Keratinocyte (primary cell): ENCODE measurements around the gene UMAD1. TPM values are rescaled to one million over a fixed set of nuclear protein-coding genes. Genes with fewer than 3 reads are reported as not detected.
A peak's percentile ranks its signal among the peaks of the same experiment; 100 is the strongest.

Experiments
- DNase-seq: peaks from one replicate; pipeline ENCODE4 v3.0.0-alpha.2; 2011; ENCODE audit warnings: low read depth, missing footprints, low spot score
- FAIRE-seq: peaks from 2 replicates; lab custom pipeline; 2011; peaks lifted over from hg19 to GRCh38; lab: Jason Lieb, UNC
- H2AFZ ChIP-seq: 2 replicates; pipeline ENCODE4 v1.6.0; 2012; ENCODE audit warnings: low read length, control low read depth, inconsistent platforms; ENCODE audit not compliant: control insufficient read depth
- H3K27ac ChIP-seq: 2 replicates; pipeline ENCODE4 v1.5.1; 2011; ENCODE audit warnings: low read length; ENCODE audit not compliant: control insufficient read depth, insufficient read depth
- H3K27me3 ChIP-seq: 3 replicates; pipeline ENCODE4 v1.6.0; 2011; ENCODE audit warnings: low read length; ENCODE audit not compliant: control insufficient read depth, insufficient read depth; ENCODE audit errors: extremely low read depth
- H3K36me3 ChIP-seq, 2 experiments: 2 replicates in 1 of 2; 3 replicates in 1 of 2; pipeline ENCODE4 v1.5.1; 2011; ENCODE audit warnings: low read length in 2 of 2, mild to moderate bottlenecking in 1 of 2; ENCODE audit not compliant: control insufficient read depth in 2 of 2, insufficient read depth in 2 of 2; ENCODE audit errors: extremely low read depth in 1 of 2
- H3K4me1 ChIP-seq: 3 replicates; pipeline ENCODE4 v1.5.1; 2011; ENCODE audit warnings: low read length; ENCODE audit not compliant: control insufficient read depth, insufficient read depth; ENCODE audit errors: extremely low read depth
- H3K4me2 ChIP-seq: 3 replicates; pipeline ENCODE4 v1.6.0; 2011; ENCODE audit warnings: low read depth, low read length; ENCODE audit not compliant: control insufficient read depth, insufficient read depth; ENCODE audit errors: extremely low read depth
- H3K4me3 ChIP-seq, 3 experiments: fragments of 200-600 bp in 1 of 3; sonication (generic) in 1 of 3; 2 replicates in 2 of 3; 3 replicates in 1 of 3; pipeline ENCODE4 v1.5.1; 2011 to 2016; ENCODE audit warnings: low read length in 3 of 3, mild to moderate bottlenecking in 3 of 3, control low read depth in 2 of 3, inconsistent platforms in 1 of 3, low read depth in 1 of 3, mixed read lengths in 1 of 3, mixed run types in 1 of 3, moderate library complexity in 1 of 3; ENCODE audit not compliant: control insufficient read depth in 2 of 3, insufficient read depth in 2 of 3; ENCODE audit errors: extremely low read depth in 1 of 3
- H3K79me2 ChIP-seq: 2 replicates; pipeline ENCODE4 v1.6.0; 2012; ENCODE audit warnings: low read length; ENCODE audit not compliant: control insufficient read depth, insufficient read depth
- H3K9ac ChIP-seq: 3 replicates; pipeline ENCODE4 v1.6.0; 2011; ENCODE audit warnings: low read length; ENCODE audit not compliant: control insufficient read depth, insufficient read depth; ENCODE audit errors: extremely low read depth
- H3K9me1 ChIP-seq: 3 replicates; pipeline ENCODE4 v1.6.0; 2011; ENCODE audit warnings: low read length; ENCODE audit not compliant: control insufficient read depth, insufficient read depth; ENCODE audit errors: extremely low read depth
- H3K9me3 ChIP-seq: 2 replicates; pipeline ENCODE4 v1.5.1; 2012; ENCODE audit warnings: low read depth, low read length; ENCODE audit not compliant: control insufficient read depth
- H4K20me1 ChIP-seq: 3 replicates; pipeline ENCODE4 v1.6.0; 2011; ENCODE audit warnings: low read length; ENCODE audit not compliant: control insufficient read depth, insufficient read depth; ENCODE audit errors: extremely low read depth
- CTCF ChIP-seq, 3 experiments: IDR thresholded peaks in 1 of 3; conservative IDR thresholded peaks in 1 of 3; optimal IDR thresholded peaks in 1 of 3; 2 replicates in 2 of 3; 3 replicates in 1 of 3; pipeline versions ENCODE3 to v1.5.1; 2011; ENCODE audit warnings: low read length in 3 of 3, mild to moderate bottlenecking in 3 of 3, moderate library complexity in 2 of 3, control low read depth in 1 of 3, inconsistent platforms in 1 of 3; ENCODE audit not compliant: insufficient read depth in 2 of 3; ENCODE audit errors: extremely low read depth in 1 of 3
- EZH2 ChIP-seq: IDR thresholded peaks from one replicate; pipeline ENCODE4 v1.6.1; 2012; ENCODE audit warnings: inconsistent platforms, mild to moderate bottlenecking, low read length, moderate library complexity
- dilution Hi-C: fragments of 300-500 bp; cut with MboI; formaldehyde crosslinking; loops from one replicate; pipeline ENCODE4 v1.7.0; 2020; ENCODE audit warnings: low sequenced_read_pairs; ENCODE audit not compliant: extremely low pct_ligation_motif_present
- polyA plus RNA-seq, 5 experiments: library from polyadenylated mRNA; depleted of rRNA in 3 of 5; stranded (reverse) in 3 of 5; stranded (forward) in 1 of 5; unstranded in 1 of 5; fragments of >200 nt; gene quantifications; 1 replicate in 1 of 5; 2 replicates in 3 of 5; 3 replicates in 1 of 5; pipeline versions ENCODE4 v1.2.1 to v1.2.3, GENCODE V29; 2011 to 2012; ENCODE audit warnings: missing spikeins in 2 of 5, low read depth in 1 of 5, low replicate concordance in 1 of 5

Gene UMAD1
- polyA plus RNA-seq, 1 donor (not counting 4 experiments of a cell fraction or from before 2014, with no cell fraction given), result 18.2 TPM

GRCh38 chr7:7919449-7919945, 278.9 kb downstream of the UMAD1 start:
- Histone ChIP-seq H4K20me1 (no peaks in the 10 kb centered on the region), H3K4me2 (no peak overlapping the region), H3K9me1 (no peaks in the 10 kb centered on the region), H3K4me1 (no peaks in the 10 kb centered on the region), H2AFZ (no peak overlapping the region), H3K27ac (no peak overlapping the region), H3K4me3 (no peak overlapping the region), H3K36me3 (no peaks in the 10 kb centered on the region), H3K79me2 (no peaks in the 10 kb centered on the region), H3K9ac (no peak overlapping the region), H3K9me3 (no peaks in the 10 kb centered on the region), H3K27me3 (no peaks in the 10 kb centered on the region)
- DNase-seq, result no peak
- no peak for FAIRE-seq
- TF ChIP-seq CTCF (optimal IDR thresholded peaks at IDR 0.05 in 1 of 3, IDR thresholded peaks at IDR 0.05 in 1 of 3, conservative IDR thresholded peaks at IDR 0.05 in 1 of 3; ENCODE audit: extremely low read depth in 1 of 3, insufficient read depth in 2 of 3, low read length in 3 of 3), result no peak
- no peak for TF ChIP-seq EZH2
- dilution Hi-C loops, result no loop called here

GRCh38 chr7:7920056-7920455, 279.5 kb downstream of the UMAD1 start:
- dilution Hi-C loops, result no loop called here

More at GRCh38 chr7:7920056-7920455, 279.5 kb downstream of the UMAD1 start:
- Histone ChIP-seq H3K27ac (no peak overlapping the region), H3K79me2 (no peaks in the 10 kb centered on the region), H3K4me3 (peak overlapping the region in 1 of 3 experiments; percentile 14), H3K4me2 (no peak overlapping the region), H3K9me3 (no peaks in the 10 kb centered on the region), H3K4me1 (no peaks in the 10 kb centered on the region), H3K27me3 (no peaks in the 10 kb centered on the region), H3K36me3 (no peaks in the 10 kb centered on the region), H4K20me1 (no peaks in the 10 kb centered on the region), H3K9me1 (no peaks in the 10 kb centered on the region), H3K9ac (no peak overlapping the region), H2AFZ (no peak overlapping the region)
- FAIRE-seq (no peak), DNase-seq (no peak)
- TF ChIP-seq CTCF (optimal IDR thresholded peaks at IDR 0.05 in 1 of 3, IDR thresholded peaks at IDR 0.05 in 1 of 3, conservative IDR thresholded peaks at IDR 0.05 in 1 of 3; ENCODE audit: extremely low read depth in 1 of 3, insufficient read depth in 2 of 3, low read length in 3 of 3) (no peak), EZH2 (no peak)
